Measurements from ENCODE around the gene ADRB2.

Gene ADRB2

DNA sequence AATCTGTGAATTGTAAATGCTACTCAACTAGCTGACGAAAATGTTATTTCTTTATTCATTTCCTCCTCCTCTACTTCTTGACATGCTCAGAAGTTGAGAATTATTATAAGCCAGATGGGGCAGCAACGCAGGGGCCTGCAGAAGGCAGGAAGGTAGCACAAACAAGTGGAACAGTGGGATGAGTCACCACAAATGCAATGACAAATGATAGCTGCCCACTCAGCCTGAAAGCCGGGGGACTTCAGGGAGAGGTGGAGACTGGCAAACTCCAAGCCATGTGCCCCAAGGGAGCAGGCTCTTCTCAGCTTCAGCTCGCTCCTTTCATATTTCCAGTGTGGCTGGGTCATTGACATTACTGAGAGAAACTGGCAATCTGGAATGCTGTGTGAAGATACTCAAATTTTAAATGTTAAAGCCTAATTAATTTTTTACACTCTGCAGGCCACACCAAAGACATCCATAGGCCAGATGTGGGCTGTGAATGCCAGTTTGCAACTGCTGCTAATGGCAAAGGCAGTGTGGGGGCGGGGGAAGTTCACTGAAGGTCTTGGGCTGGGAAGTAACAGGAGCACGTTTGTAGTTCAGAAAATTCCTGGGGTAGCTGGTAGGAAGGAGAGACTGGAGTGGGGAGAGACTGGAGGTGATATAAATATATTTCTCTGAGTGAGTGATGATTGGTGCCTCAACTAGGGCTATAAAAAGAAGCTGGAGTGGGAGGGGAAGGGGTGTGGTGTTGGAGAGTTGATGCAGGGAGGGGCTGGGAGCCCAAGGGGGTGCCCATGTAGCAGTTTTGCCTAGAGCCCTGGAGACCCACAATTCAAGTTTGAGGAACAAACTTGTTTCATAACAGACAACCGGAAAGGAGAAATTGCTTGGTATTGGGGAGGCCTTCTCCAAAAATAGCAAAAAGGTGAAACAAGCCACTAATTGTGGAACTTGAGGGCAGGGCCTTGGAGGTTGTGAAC is 20.8 kb upstream of the ADRB2 start:
- no peak for DNase-seq

DNA sequence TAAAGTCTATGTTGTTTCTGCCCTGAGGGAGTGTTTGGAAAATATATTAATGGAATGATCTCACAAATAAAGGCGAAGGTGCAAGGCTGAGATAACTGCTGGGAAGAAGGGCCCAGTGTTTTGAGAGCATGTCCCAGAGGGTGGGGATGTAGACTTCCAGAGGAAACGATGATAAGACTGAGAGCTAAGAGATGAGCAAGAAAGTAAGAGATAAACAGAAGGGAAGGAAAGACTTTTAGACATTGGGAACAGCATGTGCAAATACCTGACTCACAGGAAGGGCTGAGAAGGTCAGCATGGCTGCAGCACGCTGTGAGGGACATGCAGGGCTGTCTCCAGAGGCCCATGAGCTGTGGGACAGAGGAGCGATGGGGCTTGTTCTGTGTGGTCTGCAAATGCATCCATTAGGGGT is 19.9 kb upstream of the ADRB2 start:
- DNase-seq, result no peak

DNA sequence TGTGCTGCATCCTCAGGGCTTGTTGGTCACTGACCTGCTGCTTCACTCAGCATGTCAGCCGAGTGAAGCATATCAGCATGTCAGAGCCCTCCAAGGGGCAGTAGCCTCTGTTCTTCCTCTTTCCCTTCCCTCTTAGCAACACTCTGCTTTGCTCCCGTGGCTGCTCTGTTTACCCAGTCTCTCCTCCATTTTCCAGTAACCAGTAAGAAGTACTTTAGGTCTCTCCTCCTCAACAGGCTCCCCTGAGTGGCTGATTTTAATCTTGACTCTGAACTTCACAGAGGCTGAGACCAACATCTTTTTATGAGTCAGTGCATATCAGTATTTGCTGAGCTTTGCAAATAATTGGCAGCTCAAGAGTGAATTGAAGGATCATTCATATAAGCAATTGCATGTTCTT is 18.6 kb upstream of the ADRB2 start:
- no peak for DNase-seq

DNA sequence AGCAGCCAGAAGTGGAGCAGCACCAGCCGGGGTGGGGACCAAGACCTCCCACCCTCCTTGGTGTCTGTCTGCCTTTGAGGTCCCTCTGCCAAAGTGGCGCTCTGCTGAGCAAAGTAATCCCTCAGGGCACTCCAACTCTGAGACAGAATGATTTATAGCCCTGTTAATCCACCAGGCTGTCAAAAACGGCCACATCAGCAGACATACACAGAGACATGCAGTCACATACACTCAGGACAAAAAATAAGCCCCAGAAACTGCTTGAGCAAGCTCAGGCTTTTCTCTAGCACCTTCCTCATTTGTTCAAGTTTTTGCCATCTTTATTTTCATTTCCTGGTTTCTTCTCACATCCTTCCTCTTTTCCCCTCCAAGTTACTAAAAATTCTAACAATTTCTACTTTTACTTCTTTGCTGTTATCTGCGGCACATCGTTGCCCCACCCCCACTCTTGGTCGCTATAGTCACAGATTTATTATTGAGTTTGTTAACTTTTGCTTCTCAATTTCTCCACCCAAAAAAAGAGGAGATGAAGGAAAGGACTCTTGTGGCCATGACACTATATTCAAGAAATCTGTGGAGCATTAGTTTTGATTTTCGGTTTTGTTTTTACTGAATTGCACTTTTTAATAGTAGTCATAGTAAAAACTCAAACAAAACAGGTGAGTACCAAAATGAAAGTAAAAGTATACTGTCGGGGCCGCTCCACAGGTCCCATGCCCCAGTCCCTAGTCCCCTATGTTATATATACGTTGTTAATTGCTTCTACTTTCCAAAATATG is 17.4 kb upstream of the ADRB2 start:
- no peak for DNase-seq

DNA sequence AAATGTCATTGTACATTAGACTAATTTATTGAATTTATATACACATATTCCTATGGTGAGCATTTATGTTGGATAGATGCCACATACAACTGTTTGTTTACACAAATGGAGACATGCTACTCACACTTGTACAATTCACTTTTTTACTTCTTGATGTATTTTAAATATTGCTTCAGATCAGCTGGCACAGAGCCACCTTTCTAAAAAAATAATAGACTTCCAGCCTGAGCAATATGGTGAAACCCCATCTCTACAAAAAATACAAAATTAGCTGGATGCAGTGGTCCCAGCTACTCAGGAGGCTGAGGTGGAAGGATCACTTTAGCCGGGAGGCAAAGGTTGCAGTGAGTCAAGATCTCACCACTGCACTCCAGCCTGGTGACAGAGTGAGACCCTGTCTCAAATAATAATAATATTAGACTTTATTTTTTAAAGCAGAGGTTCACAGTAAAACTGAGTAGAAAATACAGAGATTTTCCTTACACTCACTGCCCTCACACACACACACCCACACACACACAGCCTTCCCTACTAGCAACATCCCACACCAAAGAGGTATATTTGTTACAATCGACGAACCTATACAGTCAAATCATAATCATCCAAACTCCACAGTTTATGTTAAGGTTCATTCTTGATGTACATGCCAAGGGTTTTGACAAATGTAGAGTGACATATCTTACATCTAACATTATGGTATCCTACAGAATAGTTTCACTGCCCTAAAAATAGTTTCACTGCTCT is 16.5 kb upstream of the ADRB2 start:
- DNase-seq, result no peak

DNA sequence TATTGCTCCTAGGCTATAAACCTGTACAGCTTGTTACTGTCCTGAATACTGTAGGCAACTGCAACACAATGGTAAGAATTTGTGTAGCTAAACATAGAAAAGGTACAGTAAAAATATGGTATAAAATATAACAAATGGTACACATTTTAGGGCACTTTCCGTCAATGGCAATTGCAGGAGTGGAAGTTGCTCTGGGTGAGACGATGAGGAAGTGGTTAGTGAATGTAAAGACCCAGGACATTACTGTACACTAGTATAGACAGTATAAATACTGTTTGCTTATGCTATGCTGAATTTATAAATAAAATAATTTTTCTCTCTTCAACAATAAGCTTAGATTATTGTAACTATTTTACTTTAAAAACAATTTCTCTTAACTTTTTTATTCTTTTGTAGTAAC is 15.6 kb upstream of the ADRB2 start:
- DNase-seq, result no peak

DNA sequence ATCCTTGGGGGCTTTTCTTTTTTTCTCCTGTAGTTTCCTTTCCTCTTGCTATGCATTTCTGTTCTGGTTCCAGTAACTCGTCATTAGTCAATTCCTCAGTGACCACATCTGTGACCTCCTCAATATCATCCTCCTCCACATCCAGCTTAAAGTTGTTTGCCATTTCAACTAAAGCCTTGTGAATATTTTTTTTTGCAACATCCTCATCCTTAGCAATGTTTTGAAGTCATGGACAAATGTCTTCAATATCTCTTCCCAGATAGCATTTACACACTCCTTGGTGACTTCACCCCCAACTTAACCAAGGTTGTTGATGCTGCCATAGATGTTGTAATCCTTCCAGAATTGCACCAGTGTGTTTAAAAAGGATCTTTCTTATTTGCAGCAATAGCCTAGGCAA is 14.7 kb upstream of the ADRB2 start:
- DNase-seq, result no peak

DNA sequence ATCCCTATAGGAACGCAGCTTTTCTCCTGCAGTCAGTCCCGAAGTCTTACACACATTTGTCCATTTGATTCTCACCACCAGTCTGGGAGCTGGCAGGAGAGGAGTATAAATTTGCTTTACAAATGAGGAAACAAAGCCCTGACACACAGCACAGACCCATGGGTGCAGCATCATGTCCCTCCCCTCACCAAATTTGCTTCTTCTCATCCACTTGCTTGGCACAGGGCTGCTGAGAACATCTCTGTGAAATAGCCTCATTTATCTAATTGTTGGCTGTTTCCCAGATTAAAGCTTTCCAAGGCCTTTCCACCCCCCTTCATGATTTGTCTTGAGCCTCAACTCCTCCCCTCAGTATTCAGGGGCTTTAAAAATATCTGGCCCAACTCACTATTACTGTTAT is 11.3 kb upstream of the ADRB2 start:
- DNase-seq, result no peak

DNA sequence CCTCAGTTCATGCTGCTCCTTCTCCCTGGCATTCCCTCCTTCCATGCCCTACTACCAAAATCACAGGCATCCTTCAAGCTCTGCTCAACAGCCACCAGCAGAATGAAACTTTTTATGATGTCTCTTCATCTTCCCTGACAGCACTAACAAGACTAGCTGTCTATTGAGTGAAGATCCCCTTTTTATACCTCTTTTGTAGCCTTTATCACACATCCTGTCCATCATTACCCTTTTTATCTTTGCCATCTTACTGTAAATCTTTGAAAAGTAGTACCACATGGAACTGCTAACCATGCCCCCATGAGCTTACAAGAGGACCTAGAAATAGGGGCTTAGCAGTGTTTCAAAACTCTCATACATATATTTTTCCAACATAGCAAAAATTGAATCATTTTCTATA is 10.8 kb upstream of the ADRB2 start:
- DNase-seq, result no peak

DNA sequence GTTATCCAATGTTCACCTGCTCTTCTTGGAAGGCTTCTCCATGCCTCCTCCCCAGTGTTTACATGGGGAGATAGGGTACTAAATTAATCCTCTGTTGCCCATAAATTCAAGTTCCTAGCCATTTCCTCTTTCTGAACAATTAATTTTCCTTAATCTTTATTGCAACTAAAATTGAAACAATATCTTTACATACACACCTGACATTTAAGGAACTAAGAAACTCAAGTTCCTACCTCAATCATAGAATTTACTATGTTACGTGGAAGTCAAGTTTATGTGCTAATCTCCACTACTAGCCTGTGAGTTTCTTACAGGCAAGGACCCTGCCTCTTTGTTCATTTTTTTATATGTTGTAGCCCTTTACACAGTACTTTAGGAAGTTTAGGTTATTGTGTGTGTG is 10.1 kb upstream of the ADRB2 start:
- no peak for DNase-seq

DNA sequence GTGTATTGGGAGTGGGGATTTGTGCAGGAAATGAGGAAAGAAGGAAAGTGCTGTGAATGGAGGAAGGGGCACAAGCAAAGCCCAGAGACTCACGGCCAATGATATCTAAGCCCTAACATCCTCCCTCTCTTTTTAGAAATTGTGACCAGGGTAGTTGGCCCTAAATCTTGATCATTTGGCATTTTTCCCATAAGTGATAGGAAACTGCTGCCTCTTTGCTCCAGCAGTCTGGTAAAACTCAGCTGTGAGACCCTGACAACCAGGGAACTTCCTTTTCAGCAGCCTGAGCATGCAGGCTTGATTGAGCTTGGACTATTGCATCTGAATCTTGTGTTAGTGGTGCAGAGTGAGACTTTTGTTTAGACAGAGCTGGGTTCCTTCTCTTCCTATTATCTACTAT is 9.6 kb upstream of the ADRB2 start:
- DNase-seq, result no peak

DNA sequence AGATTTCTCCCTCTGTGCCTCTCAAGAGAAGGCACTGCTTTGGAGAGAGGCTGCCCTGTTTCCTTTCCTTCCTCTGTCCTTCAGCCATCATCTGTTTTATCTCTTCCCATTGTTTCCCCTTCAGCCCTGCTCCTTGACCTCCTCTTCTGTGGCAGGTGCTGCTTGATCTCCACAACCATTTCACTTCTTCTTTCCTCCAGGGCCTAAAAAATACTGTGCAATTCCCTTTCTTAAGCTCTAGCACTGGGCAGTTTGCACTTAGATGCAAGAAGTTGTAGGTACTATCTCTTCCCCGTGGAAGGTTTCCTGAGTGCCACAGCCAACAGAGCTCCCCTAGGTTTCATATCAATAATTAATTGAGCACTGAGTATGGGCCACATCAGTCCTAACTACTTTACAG is 8.8 kb upstream of the ADRB2 start:
- DNase-seq, result no peak

DNA sequence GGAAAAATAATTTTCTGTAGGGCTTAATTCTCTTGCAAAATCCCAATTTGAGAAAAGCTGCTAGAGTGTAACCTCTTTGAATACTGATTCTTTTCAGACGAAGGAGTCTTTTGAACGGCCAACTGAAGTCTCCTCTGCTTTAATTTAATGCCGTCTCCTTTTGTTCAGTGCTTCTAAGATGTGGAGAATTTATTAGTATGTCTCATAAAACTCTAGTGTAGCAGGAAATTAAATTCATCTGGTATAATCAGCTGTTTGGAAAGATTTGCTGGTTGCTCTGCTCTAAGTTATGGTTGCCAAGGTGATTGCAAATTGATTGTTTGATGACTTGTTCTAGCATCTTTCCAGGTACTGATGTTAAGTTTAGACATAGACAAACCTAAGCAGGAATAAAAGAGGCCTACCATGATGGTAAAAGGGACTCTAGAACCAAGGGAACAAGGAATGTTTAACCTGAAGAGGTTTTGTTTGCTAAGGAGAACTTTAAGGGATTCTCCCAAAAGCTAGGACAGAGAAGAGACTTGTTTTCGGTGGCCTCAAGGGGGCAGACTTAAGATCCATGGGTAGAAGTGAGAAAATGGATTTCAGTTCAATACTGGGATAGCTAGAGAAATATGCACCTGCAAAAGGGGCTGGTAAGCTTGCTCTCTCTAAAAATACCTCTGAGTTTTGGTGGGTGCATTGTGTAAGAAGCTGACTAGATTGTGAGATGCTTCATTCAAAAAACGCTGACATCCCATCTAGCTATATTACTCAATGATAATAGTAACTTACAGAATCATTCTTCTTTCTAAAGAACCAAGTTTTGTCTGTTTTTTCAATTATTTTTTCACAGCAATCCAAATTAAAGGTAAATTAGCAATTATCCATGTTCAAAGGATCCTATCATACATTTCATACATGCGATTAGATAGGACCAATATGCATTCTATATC is 5.7 kb upstream of the ADRB2 start:
- no peak for DNase-seq

DNA sequence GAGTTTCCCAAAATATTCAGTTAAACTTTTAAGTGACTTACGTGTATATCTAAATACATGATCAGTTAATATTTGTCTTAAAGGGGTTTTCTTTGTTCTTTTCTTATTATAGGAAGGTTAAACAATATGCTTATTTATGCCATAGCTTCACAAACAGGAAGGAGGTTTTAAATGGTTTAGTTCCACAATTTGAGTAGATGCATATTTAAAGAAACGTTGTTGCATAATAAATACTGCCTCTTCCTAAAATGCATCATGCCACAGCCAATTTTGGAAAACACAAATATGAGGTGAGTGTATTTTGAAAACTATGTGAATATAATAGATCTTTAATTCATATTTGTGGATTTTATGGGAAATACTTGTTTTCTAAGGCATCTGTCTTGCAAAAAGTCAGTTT is 2.5 kb upstream of the ADRB2 start:
- DNase-seq, result no peak

DNA sequence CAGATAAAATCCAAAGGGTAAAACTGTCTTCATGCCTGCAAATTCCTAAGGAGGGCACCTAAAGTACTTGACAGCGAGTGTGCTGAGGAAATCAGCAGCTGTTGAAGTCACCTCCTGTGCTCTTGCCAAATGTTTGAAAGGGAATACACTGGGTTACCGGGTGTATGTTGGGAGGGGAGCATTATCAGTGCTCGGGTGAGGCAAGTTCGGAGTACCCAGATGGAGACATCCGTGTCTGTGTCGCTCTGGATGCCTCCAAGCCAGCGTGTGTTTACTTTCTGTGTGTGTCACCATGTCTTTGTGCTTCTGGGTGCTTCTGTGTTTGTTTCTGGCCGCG is 727 bp upstream of the ADRB2 start:
- DNase-seq, result no peak

DNA sequence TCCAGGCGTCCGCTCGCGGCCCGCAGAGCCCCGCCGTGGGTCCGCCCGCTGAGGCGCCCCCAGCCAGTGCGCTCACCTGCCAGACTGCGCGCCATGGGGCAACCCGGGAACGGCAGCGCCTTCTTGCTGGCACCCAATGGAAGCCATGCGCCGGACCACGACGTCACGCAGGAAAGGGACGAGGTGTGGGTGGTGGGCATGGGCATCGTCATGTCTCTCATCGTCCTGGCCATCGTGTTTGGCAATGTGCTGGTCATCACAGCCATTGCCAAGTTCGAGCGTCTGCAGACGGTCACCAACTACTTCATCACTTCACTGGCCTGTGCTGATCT is 294 bp downstream of the ADRB2 start:
- no peak for DNase-seq

DNA sequence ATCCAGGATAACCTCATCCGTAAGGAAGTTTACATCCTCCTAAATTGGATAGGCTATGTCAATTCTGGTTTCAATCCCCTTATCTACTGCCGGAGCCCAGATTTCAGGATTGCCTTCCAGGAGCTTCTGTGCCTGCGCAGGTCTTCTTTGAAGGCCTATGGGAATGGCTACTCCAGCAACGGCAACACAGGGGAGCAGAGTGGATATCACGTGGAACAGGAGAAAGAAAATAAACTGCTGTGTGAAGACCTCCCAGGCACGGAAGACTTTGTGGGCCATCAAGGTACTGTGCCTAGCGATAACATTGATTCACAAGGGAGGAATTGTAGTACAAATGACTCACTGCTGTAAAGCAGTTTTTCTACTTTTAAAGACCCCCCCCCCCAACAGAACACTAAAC is 1.3 kb downstream of the ADRB2 start:
- no peak for DNase-seq

DNA sequence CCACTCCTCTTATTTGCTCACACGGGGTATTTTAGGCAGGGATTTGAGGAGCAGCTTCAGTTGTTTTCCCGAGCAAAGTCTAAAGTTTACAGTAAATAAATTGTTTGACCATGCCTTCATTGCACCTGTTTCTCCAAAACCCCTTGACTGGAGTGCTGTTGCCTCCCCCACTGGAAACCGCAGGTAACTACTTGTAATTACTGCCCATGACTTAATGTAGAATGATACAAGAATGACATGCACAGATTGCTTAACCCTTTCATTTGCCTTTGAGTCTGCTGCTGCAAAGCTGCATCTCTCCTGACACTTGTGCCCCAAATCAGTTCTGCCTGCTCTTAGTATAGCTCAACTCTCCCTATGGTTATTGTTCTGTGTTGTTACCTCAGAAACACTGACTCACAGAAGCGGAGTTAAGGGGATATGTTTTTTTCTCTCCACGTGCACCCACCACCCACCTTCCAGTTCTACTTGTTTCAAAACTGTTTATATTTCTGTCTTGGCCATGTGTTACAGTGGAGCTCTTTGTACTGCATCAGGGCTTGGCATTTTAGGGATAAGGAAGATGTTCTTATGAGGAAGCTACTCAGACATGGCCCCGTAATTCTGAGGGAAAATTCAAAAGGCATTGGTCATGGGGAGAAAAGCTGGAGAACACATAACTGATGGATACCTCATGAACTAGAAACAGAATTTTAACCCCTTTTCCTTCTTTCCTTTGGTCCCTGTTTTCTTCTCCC is 2.3 kb downstream of the ADRB2 start:
- DNase-seq, result no peak

DNA sequence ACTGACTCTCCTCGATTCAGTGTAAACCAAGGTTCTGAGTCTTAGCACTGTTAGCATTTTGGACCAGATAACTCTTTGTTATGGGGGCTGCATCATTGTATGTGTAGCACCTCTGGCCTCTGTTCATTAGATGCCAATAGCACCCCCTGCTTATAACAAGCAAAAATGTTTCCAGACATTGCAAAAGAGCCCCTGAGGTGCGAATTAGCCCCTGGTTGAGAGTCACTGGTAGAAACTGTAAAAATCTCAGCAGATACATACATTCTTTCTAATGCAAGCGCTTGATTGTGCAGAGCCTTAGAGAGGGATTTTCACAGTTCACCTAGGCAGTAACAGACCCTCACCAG is 2.8 kb downstream of the ADRB2 start:
- no peak for DNase-seq

DNA sequence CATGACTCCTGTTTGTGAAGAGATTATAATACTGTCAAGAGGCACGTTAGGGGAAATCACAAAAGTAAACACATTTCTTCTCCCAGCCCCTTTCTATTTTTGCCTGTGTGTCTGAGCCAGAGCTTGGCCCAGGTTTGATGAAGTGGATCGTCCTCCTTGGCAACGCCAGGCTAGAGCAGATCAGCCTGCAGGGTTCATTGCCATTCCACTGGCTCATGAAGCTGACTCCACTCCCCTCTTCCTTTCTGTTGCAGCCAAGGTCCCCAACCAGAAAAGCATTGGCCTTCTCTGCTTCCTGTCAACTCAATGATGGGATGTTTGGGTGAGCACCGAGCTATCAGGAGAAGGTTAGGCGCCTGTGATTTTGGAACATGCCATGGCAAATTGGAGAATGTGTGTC is 3.3 kb downstream of the ADRB2 start:
- no peak for DNase-seq

DNA sequence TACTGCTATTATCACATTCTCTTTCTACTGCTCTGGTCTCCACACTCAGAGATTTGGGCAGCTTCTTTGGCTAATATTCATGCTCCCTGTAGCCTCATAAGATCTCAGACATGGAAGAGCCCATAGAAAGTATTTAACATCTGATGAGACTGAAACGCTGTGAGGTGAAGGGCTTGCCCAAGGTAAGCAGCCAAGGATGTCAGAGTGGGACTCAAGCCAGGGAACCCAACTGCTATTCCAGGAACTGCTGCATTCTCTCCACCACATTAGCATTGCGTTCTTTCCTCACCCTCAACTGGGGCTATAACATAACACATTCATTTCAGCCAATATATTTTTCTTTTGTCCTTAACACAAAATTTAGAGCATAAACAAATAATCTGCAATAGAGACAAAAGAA is 3.8 kb downstream of the ADRB2 start:
- no peak for DNase-seq
